GM18507 (cell line): Measurements from ENCODE around the gene LRRC26.

Source experiments
- DNase-seq: peaks from one replicate; pipeline ENCODE4 v3.0.0; 2011; ENCODE audit warnings: low read depth; ENCODE audit not compliant: insufficient read length; ENCODE audit errors: extremely low spot score
- FAIRE-seq: peaks from 2 replicates; lab custom pipeline; 2011; peaks lifted over from hg19 to GRCh38; lab: Jason Lieb, UNC

Gene LRRC26

GRCh38 chr9:137159105-137160053, 10.5 kb downstream of the LRRC26 start:
- DNase-seq (no peak), FAIRE-seq (peak; percentile 82)

GRCh38 chr9:137158625-137159024, 11.2 kb downstream of the LRRC26 start:
- FAIRE-seq (peak; percentile 68), DNase-seq (no peak)

- DNase-seq (no peak), FAIRE-seq (no peak)
Observed at GRCh38 chr9:137157618-137158415, 12.0 kb downstream of the LRRC26 start.

DNA sequence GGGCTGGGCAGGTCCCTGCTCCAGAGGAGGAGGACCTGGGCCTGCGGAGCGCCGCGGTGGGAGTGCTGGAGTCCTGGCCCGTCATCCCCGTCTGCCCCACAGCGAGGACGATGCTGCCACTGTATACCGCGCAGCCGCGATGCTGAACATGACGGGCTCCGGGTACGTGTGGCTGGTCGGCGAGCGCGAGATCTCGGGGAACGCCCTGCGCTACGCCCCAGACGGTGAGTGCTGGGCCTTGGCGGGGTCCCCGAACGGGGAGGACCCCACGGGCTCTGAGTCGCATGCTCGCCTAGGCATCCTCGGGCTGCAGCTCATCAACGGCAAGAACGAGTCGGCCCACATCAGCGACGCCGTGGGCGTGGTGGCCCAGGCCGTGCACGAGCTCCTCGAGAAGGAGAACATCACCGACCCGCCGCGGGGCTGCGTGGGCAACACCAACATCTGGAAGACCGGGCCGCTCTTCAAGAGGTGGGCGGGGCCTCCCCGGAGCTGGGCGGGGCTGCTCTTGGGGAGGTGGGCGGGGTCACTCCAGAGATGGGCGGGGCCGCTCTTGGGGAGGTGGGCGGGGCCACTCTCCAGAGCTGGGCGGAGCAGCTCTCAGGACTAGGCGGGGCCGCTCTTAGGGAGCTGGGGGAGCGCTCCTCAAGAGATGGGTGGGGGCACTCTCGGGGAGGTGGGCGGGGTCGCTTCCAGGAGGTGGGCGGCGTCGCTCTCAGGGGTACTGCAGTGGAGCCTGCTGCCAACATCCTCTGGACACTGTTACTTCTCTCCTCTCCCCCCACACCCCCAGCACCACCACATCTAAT, 13.1 kb downstream of the LRRC26 start:
- peak; percentile 52 for DNase-seq

GRCh38 chr9:137152844-137153405, 16.9 kb downstream of the LRRC26 start:
- FAIRE-seq (no peak), DNase-seq (no peak)

More for the DNA sequence above, 13.1 kb downstream of the LRRC26 start:
- FAIRE-seq = peak; percentile 66

- FAIRE-seq (peak; percentile 93), DNase-seq (peak; percentile 70)
Observed at GRCh38 chr9:137150617-137151457, 19.0 kb downstream of the LRRC26 start.

DNA sequence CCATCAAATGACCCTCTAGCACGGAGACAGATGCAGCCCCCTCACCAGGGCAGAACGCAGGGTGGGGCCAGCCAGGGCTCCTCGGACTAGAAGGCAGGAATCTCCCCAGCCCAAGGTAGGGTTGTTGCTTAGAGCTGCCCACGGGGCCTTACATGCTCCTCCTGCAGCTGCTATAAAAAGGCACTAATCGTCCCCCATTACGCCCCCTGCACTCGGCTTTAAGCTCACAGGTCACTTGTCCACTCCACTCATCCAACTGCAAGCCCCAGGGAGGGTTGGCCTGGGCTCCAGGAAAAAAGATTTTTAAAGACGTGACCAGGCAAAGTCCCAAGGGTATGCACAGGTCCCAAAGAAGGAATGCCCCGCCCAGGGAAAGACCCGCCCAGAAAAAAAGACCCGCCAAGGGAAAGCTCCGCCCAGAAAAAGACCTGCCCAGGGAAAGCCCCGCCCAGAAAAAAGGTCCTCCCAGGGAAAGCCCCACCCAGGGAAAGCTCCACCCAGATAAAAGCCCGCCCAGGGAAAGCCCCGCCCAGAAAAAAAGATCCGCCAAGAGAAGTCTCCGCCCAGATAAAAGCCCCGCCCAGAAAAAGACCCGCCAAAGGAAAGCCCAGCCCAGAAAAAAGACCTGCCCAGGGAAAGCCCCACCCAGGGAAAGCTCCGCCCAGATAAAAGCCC, 19.8 kb downstream of the LRRC26 start:
- FAIRE-seq (no peak), DNase-seq (no peak)

DNA sequence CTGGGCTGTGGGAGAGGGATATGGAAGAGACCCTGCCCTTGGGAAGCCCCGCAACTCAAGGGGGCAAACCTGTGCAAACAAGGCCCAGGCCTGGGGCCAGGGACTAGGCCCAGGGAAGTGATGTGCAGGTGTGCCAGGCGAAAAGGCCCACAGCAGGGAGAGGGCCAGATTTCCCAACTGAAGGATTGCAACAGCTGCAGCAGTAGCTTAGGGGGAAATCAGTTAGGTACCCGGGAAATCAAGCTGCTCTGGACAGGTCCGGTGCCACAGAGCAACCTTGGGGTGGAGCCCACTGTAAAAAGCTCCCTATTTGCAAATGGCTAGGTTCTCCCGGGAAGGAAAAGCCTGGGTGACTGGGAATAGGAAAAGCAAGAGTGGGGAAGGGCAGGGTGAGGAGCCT, 20.5 kb downstream of the LRRC26 start:
- FAIRE-seq = no peak
- DNase-seq = no peak

GRCh38 chr9:137148661-137149060, 21.2 kb downstream of the LRRC26 start:
- FAIRE-seq (no peak), DNase-seq (no peak)

DNA sequence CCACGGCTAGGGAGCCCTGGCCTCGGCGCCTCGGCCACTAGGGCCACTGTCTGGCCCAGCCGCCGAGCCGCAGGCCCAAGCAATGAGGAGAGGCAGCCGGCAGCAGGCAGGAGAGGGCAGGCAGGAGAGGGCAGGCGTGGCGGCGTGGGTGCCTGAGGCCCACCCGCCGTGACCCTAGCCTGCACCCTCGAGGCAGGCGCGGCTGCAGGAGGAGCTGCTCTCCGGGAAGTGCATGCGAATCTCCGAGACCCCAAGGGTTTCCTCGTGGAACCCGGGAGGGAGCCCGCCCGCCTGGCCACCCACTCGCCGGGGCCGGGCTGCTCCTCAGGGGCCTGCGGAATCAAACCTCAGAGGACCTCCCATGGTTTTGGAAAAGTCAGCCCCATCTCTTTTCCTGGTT, 21.6 kb downstream of the LRRC26 start:
- DNase-seq = no peak

DNA sequence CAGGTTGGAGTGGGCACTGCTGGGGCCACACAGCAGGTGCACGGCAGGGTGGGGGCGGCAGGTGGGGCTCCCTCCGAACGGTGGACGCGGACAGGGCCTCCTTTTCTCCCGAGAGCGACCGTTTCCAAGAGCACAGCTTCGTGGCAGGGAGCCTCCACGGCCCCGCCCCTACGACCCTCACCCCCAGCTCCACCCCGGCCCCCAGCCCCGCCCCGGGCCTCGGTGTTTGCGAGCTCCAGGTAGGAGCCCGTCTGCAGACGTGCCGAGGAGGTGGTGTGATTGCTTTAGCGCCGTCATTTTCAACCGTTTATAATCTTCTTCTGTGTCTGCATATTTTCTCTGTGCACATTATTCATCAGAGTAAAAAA, 22.1 kb downstream of the LRRC26 start:
- no peak for DNase-seq
- no peak for FAIRE-seq

More for the DNA sequence above, 21.6 kb downstream of the LRRC26 start:
- no peak for FAIRE-seq

DNA sequence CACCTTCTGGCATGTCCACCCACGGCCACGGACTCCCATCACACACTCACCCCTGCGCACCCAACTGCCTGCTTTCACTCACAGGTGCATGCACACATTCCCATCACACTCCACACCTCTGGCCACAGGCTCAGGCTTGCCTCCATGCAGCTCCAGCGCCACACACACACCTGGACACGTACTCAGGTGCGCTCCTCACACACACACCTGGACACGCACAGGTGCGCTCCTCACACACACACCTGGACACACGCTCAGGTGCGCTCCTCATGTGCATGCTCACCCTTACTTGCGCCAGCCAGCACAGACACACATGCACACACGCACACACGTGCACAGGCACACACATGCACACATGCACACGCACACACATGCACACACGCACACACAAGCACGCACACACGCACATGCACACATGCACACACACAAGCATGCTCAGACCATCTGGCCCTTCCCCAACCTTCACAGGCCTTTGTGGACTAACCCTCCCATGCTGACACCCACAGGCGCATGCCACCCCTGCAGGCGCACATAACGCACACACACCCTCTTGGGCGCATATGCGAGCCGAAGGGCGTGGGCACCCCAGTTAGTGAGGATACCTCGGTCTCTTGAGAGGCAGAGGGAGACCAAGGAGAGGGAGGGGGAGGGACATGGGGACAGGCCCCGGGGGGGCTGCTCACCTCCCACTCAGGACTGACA, 22.6 kb downstream of the LRRC26 start:
- FAIRE-seq (no peak), DNase-seq (no peak)

GRCh38 chr9:137146527-137146918, 23.3 kb downstream of the LRRC26 start:
- DNase-seq = no peak
- FAIRE-seq = no peak

DNA sequence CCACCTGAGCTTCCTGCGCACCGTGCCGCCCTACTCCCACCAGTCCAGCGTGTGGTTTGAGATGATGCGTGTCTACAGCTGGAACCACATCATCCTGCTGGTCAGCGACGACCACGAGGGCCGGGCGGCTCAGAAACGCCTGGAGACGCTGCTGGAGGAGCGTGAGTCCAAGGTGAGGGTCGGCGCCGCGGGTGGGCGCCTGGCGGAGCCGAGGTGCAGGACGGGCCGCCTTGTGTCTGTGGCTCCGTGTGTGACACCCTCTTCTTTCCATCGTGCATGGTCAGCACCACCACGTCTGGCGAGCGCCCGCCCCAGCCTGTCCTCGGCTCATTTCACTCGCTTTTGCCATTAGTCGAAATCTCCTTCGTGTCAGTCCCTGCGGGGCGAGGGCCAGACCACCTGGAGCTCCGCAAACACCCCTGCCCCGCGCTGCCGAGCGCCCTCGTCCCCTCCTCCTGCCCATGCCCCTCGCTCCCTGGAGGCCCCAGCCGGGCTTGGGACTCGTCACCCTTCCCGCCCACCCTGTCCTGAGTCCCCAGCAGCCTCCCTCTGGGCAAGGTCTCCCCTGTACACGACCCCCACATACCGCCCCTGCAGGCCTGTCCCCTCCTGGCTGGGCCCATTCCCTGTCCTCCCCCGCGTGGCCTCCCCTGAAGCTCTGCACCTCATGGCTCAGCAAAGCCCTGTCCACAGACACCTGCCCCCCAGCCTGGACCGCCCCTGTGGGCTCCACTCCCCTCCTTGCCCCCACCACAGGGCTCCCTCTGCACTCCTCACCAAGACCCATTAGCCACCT, 23.9 kb downstream of the LRRC26 start:
- DNase-seq = no peak
- FAIRE-seq = no peak

DNA sequence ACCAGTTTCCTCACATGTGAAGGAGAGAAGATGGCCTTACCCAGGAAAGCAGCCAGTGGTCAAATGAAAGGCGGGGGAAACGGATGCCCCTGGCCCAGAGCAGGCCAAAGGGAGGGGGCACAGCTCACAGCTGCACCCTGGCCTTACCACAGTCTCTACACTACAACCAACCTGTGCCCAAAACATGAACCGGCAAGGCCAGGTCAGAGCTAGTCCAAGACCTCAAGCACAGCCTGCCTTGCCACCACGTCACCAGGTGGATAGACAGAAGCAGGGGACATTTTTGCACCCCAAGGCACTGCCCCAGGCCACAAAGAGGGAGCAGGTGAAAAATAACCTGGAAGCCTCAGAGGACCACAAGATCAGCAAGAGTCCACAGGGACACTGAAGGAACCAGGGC, 26.4 kb downstream of the LRRC26 start:
- no peak for FAIRE-seq
- DNase-seq = no peak

GRCh38 chr9:137141976-137142936, 27.6 kb downstream of the LRRC26 start:
- DNase-seq (no peak), FAIRE-seq (no peak)
